HepG2 (cell line): Measurements from ENCODE around the gene ACVR2A. TPM values are rescaled to one million over a fixed set of nuclear protein-coding genes. Genes with fewer than 3 reads are reported as not detected.

Experiments used
- MED1 ChIP-seq: sonication (generic); formaldehyde crosslinking; IDR thresholded peaks from 2 replicates; pipeline ENCODE4 v1.4.0; 2020; ENCODE audit warnings: missing genetic modification reagents
- MIXL1 ChIP-seq: IDR thresholded peaks from 2 replicates; pipeline ENCODE4 v1.6.1; 2016
- RBM22 ChIP-seq: fragments of 200-400 bp; formaldehyde crosslinking; optimal IDR thresholded peaks from 2 replicates; pipeline ENCODE3; 2017; ENCODE audit warnings: mild to moderate bottlenecking, low read length, moderate library complexity
- SMAD1 ChIP-seq: sonication (generic); formaldehyde crosslinking; IDR thresholded peaks from 2 replicates; pipeline ENCODE4 v1.4.0; 2020; ENCODE audit warnings: missing genetic modification reagents, low read depth, mild to moderate bottlenecking, borderline replicate concordance
- SMAD3 ChIP-seq: sonication (generic); formaldehyde crosslinking; IDR thresholded peaks from 2 replicates; pipeline ENCODE4 v1.4.0; 2020; ENCODE audit warnings: missing genetic modification reagents
- ZBTB7A ChIP-seq: sonication (generic); formaldehyde crosslinking; IDR thresholded peaks from 2 replicates; pipeline ENCODE4 v1.8.0; 2022; ENCODE audit warnings: mild to moderate bottlenecking, missing genetic modification reagents
- ZBTB8A ChIP-seq: sonication (generic); formaldehyde crosslinking; IDR thresholded peaks from 2 replicates; pipeline ENCODE4 v1.4.0; 2020; ENCODE audit warnings: mild to moderate bottlenecking, low read depth, missing genetic modification reagents, borderline replicate concordance
- ZNF567 ChIP-seq: sonication (generic); formaldehyde crosslinking; IDR thresholded peaks from 2 replicates; pipeline ENCODE4 v1.8.1; 2023; ENCODE audit warnings: mild to moderate bottlenecking, missing genetic modification reagents, borderline replicate concordance
- ZNF7 ChIP-seq: IDR thresholded peaks from 2 replicates; pipeline ENCODE4 v1.6.1; 2016; ENCODE audit warnings: missing biosample characterization, missing genetic modification reagents
- ZNF883 ChIP-seq: sonication (generic); formaldehyde crosslinking; IDR thresholded peaks from 2 replicates; pipeline ENCODE4 v1.5.1; 2020; ENCODE audit warnings: mild to moderate bottlenecking, missing genetic modification reagents; ENCODE audit errors: not compliant biosample characterization
- polyA plus RNA-seq, 8 experiments: library from polyadenylated mRNA; depleted of rRNA in 3 of 8; stranded (reverse) in 7 of 8; unstranded in 1 of 8; fragments of >200 nt; fragmentation: Illumina TruSeq in 4 of 8; extraction: Trizol in 4 of 8; gene quantifications; 2 replicates each; pipeline versions ENCODE4 v1.2.1 to v1.2.3, GENCODE V29; 2011 to 2016; ENCODE audit warnings: low read depth in 4 of 8, missing spikeins in 1 of 8, mixed read lengths in 1 of 8; ENCODE audit not compliant: insufficient read depth in 1 of 8
- total RNA-seq, 5 experiments: library from RNA; depleted of rRNA; stranded (reverse); fragments of >200 nt; fragmentation: Illumina TruSeq; extraction: Trizol; gene quantifications; 2 replicates each; pipeline ENCODE4 v1.2.3, GENCODE V29; 2016; ENCODE audit warnings: low read depth in 1 of 5
- TF ChIP-seq, protein P1 (sequence below): sonication (generic); formaldehyde crosslinking; IDR thresholded peaks from 2 replicates; pipeline ENCODE4 v1.4.0; 2020; ENCODE audit warnings: missing genetic modification reagents
- TF ChIP-seq, protein P2 (sequence below): sonication (generic); formaldehyde crosslinking; IDR thresholded peaks from 2 replicates; pipeline ENCODE4 v1.4.0; 2020; ENCODE audit warnings: missing genetic modification reagents, borderline replicate concordance
- TF ChIP-seq, protein P3 (sequence below): sonication (generic); formaldehyde crosslinking; IDR thresholded peaks from 2 replicates; pipeline ENCODE4 v1.5.1; 2020; ENCODE audit warnings: missing genetic modification reagents, mild to moderate bottlenecking, borderline replicate concordance

Gene ACVR2A
- total and polyA plus RNA-seq, 2 of the 13 experiments (the other 11 are each of a cell fraction or from before 2014, with no cell fraction given), result 8.3 to 18.0 TPM

DNA sequence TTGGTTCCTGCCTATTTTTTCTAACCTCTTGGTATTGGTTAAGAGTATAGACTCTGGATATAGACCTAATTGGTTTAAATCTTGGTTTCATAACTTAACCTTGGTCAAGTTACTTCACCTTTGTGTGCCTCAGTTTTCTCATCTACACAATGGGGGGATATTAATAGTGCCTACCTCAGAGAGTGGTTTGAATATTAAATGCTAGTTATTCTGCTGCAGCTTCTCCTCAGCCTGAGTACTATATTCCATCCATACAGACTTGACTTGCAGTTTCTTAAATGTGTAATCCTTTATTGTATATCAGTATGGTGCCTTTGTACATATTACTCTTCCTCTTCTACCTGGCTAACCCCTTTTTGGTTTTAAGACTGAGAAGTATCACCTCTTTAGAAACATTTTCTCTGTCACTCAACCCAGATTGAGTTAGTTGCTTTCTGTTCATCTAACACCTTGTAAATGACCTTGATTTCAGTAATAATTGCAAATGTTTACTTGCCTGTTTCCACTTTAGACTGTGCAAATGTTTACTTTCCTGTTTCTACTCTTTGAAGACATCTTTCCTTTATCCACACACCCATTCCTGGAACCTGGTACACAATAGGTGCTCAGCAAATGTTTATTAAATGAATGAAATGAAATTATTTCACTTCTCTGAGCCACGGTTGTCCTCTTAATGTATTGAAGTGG, 6.6 kb downstream of the ACVR2A start (continued):
- TF ChIP-seq, protein P1, sequence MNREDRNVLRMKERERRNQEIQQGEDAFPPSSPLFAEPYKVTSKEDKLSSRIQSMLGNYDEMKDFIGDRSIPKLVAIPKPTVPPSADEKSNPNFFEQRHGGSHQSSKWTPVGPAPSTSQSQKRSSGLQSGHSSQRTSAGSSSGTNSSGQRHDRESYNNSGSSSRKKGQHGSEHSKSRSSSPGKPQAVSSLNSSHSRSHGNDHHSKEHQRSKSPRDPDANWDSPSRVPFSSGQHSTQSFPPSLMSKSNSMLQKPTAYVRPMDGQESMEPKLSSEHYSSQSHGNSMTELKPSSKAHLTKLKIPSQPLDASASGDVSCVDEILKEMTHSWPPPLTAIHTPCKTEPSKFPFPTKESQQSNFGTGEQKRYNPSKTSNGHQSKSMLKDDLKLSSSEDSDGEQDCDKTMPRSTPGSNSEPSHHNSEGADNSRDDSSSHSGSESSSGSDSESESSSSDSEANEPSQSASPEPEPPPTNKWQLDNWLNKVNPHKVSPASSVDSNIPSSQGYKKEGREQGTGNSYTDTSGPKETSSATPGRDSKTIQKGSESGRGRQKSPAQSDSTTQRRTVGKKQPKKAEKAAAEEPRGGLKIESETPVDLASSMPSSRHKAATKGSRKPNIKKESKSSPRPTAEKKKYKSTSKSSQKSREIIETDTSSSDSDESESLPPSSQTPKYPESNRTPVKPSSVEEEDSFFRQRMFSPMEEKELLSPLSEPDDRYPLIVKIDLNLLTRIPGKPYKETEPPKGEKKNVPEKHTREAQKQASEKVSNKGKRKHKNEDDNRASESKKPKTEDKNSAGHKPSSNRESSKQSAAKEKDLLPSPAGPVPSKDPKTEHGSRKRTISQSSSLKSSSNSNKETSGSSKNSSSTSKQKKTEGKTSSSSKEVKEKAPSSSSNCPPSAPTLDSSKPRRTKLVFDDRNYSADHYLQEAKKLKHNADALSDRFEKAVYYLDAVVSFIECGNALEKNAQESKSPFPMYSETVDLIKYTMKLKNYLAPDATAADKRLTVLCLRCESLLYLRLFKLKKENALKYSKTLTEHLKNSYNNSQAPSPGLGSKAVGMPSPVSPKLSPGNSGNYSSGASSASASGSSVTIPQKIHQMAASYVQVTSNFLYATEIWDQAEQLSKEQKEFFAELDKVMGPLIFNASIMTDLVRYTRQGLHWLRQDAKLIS, result no peak
- TF ChIP-seq SMAD1 (CRISPR knock-in tag) (no peak), ZBTB8A (CRISPR knock-in tag) (no peak), MED1 (CRISPR knock-in tag) (peak; percentile 65), ZNF883 (no peak), SMAD3 (peak; percentile 41; the same call in 1 of the 2 replicates), ZNF567 (no peak), ZBTB7A (CRISPR knock-in tag) (no peak), RBM22 (no peak), MIXL1 (peak; percentile 90), ZNF7 (CRISPR knock-in tag) (no peak)
- TF ChIP-seq, protein P2, sequence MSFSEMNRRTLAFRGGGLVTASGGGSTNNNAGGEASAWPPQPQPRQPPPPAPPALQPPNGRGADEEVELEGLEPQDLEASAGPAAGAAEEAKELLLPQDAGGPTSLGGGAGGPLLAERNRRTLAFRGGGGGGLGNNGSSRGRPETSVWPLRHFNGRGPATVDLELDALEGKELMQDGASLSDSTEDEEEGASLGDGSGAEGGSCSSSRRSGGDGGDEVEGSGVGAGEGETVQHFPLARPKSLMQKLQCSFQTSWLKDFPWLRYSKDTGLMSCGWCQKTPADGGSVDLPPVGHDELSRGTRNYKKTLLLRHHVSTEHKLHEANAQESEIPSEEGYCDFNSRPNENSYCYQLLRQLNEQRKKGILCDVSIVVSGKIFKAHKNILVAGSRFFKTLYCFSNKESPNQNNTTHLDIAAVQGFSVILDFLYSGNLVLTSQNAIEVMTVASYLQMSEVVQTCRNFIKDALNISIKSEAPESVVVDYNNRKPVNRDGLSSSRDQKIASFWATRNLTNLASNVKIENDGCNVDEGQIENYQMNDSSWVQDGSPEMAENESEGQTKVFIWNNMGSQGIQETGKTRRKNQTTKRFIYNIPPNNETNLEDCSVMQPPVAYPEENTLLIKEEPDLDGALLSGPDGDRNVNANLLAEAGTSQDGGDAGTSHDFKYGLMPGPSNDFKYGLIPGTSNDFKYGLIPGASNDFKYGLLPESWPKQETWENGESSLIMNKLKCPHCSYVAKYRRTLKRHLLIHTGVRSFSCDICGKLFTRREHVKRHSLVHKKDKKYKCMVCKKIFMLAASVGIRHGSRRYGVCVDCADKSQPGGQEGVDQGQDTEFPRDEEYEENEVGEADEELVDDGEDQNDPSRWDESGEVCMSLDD (CRISPR knock-in tag), result no peak
- TF ChIP-seq, protein P3, sequence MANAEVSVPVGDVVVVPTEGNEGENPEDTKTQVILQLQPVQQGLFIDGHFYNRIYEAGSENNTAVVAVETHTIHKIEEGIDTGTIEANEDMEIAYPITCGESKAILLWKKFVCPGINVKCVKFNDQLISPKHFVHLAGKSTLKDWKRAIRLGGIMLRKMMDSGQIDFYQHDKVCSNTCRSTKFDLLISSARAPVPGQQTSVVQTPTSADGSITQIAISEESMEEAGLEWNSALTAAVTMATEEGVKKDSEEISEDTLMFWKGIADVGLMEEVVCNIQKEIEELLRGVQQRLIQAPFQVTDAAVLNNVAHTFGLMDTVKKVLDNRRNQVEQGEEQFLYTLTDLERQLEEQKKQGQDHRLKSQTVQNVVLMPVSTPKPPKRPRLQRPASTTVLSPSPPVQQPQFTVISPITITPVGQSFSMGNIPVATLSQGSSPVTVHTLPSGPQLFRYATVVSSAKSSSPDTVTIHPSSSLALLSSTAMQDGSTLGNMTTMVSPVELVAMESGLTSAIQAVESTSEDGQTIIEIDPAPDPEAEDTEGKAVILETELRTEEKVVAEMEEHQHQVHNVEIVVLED (CRISPR knock-in tag), result no peak; the same call in 1 of the 2 replicates
